ENCODE results near the gene CNOT8. TPM values are rescaled to one million over a fixed set of nuclear protein-coding genes. Genes with fewer than 3 reads are reported as not detected.

Gene CNOT8
- total and polyA plus RNA-seq, 8 donors: 11.8 to 27.4 (median 15.0) TPM

DNA sequence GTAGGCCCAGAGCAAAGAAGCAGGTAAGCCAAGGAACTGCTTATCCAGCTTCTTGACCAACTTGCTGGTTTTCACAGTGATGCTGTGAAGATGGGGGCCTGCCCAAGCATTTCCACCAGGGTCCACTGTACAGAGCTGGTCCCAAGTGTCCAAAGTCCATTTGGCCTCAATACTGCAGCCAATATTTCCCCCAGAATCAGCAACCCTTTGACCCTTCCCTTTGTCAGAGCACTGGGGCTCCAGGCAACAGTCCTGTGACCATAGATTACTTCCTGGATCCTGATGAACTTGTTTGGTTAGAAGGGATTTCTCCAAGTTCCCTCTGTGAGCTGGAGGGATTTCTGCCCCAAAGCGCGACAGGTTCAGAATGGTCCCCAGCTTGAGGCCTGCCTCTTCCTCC lies 34.4 kb upstream of the CNOT8 start:
- ATAC-seq (no peak), DNase-seq (no peak), FAIRE-seq (no peak)
- intact Hi-C loops (cut with DNase I): no loop called here
- TF ChIP-seq, protein P1, sequence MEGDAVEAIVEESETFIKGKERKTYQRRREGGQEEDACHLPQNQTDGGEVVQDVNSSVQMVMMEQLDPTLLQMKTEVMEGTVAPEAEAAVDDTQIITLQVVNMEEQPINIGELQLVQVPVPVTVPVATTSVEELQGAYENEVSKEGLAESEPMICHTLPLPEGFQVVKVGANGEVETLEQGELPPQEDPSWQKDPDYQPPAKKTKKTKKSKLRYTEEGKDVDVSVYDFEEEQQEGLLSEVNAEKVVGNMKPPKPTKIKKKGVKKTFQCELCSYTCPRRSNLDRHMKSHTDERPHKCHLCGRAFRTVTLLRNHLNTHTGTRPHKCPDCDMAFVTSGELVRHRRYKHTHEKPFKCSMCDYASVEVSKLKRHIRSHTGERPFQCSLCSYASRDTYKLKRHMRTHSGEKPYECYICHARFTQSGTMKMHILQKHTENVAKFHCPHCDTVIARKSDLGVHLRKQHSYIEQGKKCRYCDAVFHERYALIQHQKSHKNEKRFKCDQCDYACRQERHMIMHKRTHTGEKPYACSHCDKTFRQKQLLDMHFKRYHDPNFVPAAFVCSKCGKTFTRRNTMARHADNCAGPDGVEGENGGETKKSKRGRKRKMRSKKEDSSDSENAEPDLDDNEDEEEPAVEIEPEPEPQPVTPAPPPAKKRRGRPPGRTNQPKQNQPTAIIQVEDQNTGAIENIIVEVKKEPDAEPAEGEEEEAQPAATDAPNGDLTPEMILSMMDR (IDR thresholded peaks at IDR 0.05): no peak
- no peaks in the 10 kb centered on the region for H3K4me1 ChIP-seq
- no peaks in the 10 kb centered on the region for H3K27me3 ChIP-seq
- 98 to 100% methylated on average over 2 of the region's 2 CpGs for WGBS, 2 donors
- no peak overlapping the region for H3K4me3 ChIP-seq
- H3K36me3 ChIP-seq: no peaks in the 10 kb centered on the region
- H3K27ac ChIP-seq: no peak overlapping the region
- no peaks in the 10 kb centered on the region for H3K9me3 ChIP-seq

DNA sequence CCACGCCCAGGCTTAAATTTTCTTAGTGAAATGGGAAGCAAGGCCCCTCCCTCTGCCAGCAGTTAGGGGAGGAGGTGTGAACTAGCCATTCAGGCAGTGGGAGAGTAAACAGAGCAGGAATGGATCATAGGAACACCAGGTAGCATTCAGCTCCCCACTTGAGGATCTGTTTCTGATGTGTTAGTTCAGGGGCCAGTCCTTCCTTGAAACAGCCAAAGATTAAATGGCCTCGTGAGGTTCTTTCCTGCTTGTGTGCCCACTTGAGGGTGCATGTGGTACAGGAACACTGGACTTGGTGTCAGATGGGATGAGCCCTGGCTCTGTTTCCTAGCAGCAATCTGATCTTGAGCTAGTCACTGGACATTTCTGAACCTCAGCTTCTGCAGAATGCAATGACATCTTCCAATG lies 29.2 kb upstream of the CNOT8 start:
- no peaks in the 10 kb centered on the region for H3K4me1 ChIP-seq
- no peak for FAIRE-seq
- TF ChIP-seq, protein P1 (IDR thresholded peaks at IDR 0.05): no peak
- no peaks in the 10 kb centered on the region for H3K36me3 ChIP-seq
- no peak for DNase-seq
- intact Hi-C loops (cut with DNase I): no loop called here
- H3K9me3 ChIP-seq: no peaks in the 10 kb centered on the region
- peak in 1 of 4 donors; percentile 51 for ATAC-seq
- H3K4me3 ChIP-seq: no peak overlapping the region
- WGBS, 2 donors: 88 to 92% methylated on average over 2 of the region's 2 CpGs
- H3K27ac ChIP-seq: no peak overlapping the region
- H3K27me3 ChIP-seq: no peaks in the 10 kb centered on the region

DNA sequence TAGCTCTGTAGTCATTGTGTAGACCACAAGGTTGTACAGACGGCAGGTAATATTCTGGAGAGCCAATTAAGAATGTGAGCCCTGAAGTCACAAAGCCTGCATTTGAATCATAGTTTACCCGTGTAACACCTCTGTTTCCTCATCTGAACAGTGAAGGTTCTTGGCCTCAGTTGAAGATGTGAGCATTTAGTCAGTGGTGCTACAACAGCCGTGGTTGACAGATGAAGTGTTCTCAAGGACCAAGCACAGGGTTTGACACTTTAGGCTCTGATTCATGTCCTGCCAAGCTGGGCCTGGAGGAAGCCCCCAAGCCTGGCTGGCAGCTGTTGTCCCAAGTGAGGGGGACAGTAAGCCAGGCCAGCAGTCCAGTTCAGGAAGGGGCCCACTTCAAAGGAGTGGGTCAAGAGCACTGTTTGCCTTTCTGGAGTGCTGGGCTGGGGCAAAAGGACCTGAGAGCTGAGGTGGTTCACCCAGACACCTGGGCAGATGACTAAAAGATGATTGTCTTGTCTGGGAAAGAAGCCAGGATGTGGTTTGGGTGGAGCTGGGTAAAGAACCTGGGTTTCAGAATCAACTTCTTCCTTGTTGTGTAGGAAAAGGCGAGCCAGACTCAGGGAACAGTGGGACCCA lies 28.7 kb upstream of the CNOT8 start:
- TF ChIP-seq, protein P1 (IDR thresholded peaks at IDR 0.05): no peak
- H3K27ac ChIP-seq: no peak overlapping the region
- no peaks in the 10 kb centered on the region for H3K27me3 ChIP-seq
- ATAC-seq: peak in 1 of 4 donors; percentile 39
- 89 to 93% methylated on average over 4 of the region's 4 CpGs for WGBS, 2 donors
- FAIRE-seq: no peak
- no peaks in the 10 kb centered on the region for H3K9me3 ChIP-seq
- DNase-seq: no peak
- no peak overlapping the region for H3K4me3 ChIP-seq
- H3K4me1 ChIP-seq: no peaks in the 10 kb centered on the region
- no peaks in the 10 kb centered on the region for H3K36me3 ChIP-seq
- intact Hi-C loops (cut with DNase I): no loop called here

DNA sequence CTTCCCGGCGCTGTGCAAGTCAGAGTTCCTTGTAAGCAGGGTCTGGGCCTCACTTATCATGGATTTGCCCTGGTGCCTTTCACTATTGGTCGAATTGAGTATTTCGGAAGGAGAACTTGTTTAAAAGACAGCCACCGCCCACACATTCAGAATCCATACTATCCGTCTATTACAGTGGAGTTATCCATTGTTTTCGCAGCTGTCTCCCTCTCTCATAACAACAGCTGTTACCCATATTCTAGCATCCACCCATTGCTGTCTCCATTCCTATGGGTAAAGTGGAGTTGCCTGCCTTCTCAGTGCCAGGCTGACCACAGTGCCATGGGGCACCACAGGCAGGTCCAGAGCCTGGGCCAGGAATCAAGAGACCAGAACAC lies 28.2 kb upstream of the CNOT8 start:
- TF ChIP-seq, protein P1 (IDR thresholded peaks at IDR 0.05): no peak
- no peak for FAIRE-seq
- Histone ChIP-seq H3K27ac (no peak overlapping the region), H3K27me3 (no peaks in the 10 kb centered on the region), H3K4me3 (no peak overlapping the region), H3K9me3 (no peaks in the 10 kb centered on the region), H3K36me3 (no peaks in the 10 kb centered on the region), H3K4me1 (no peaks in the 10 kb centered on the region)
- ATAC-seq: no peak
- intact Hi-C loops (cut with DNase I): no loop called here
- 91 to 92% methylated on average over 7 of the region's 7 CpGs for WGBS, 2 donors
- DNase-seq: no peak

DNA sequence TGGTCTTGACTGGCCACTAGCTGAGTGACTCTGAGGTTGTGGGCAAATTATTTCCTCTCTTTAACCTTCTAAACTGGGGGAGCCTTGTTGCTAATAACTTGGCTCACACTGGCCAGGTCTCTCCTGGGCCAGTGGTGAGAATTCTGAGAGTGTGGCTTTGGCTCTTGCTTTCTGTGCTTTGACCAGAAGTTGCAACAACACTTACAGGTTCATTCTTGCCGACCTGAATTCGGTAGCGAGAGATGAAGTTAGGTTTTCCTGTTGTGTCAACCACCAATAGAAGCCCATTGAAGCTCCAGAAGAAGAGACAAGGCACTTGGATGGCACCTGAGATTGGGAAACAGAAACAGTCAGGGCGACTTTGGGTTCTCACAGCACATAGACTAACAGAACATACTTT lies 27.8 kb upstream of the CNOT8 start:
- Histone ChIP-seq H3K36me3 (no peaks in the 10 kb centered on the region), H3K27me3 (no peaks in the 10 kb centered on the region), H3K9me3 (no peaks in the 10 kb centered on the region), H3K27ac (no peak overlapping the region), H3K4me3 (no peak overlapping the region), H3K4me1 (no peaks in the 10 kb centered on the region)
- no peak for FAIRE-seq
- TF ChIP-seq, protein P1 (IDR thresholded peaks at IDR 0.05): no peak
- DNase-seq: no peak
- ATAC-seq: no peak
- intact Hi-C loops (cut with DNase I): no loop called here
- 87 to 90% methylated on average over 4 of the region's 4 CpGs for WGBS, 2 donors
